ENCODE data around the gene TFF2.

DNA sequence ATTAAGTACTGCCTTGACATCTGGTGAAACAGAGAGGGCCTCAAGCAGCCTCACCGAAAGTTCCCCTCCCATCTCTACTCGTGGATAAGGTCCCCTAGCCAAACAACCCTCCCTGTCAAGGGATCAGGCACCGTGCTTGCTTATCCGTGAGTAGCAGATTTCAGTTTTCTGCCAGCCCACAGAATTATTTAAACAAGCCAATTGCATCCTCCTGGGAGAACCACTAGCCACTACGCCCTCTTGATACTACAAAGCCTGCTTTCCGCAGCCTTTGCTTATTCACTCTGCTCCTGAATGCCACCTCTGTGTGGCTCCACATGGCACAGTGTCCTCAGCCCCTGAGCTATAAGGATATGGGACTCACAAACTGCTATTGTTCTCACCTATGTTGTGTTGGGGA is 5.9 kb upstream of the TFF2 start:
- TF ChIP-seq, protein P1, sequence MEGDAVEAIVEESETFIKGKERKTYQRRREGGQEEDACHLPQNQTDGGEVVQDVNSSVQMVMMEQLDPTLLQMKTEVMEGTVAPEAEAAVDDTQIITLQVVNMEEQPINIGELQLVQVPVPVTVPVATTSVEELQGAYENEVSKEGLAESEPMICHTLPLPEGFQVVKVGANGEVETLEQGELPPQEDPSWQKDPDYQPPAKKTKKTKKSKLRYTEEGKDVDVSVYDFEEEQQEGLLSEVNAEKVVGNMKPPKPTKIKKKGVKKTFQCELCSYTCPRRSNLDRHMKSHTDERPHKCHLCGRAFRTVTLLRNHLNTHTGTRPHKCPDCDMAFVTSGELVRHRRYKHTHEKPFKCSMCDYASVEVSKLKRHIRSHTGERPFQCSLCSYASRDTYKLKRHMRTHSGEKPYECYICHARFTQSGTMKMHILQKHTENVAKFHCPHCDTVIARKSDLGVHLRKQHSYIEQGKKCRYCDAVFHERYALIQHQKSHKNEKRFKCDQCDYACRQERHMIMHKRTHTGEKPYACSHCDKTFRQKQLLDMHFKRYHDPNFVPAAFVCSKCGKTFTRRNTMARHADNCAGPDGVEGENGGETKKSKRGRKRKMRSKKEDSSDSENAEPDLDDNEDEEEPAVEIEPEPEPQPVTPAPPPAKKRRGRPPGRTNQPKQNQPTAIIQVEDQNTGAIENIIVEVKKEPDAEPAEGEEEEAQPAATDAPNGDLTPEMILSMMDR (IDR thresholded peaks at IDR 0.05): no peak
- no peak for TF ChIP-seq POLR2A (IDR thresholded peaks at IDR 0.05)
